Ovary (tissue), 3 donors: Measurements from ENCODE around the gene KRTAP10-5.
"Not testable (repeated sequence)": the region's sequence is repeated elsewhere in the genome, so short reads cannot be mapped to it uniquely, and the experiment has no call there.

Experiments used
- EP300 ChIP-seq: sonication (generic); formaldehyde crosslinking; IDR thresholded peaks from one replicate; pipeline ENCODE4 v1.6.1; 2017; ENCODE audit warnings: antibody characterized with exemption
- POLR2A ChIP-seq: fragments of 450-650 bp; IDR thresholded peaks from one replicate; pipeline ENCODE4 v1.6.1; 2017; ENCODE audit warnings: antibody characterized with exemption, mild to moderate bottlenecking, moderate library complexity
- TF ChIP-seq, protein P1 (sequence below), 3 donors: fragments of 450-650 bp in 2 of 3; fragments of 200-600 bp in 1 of 3; IDR thresholded peaks; one replicate each; pipeline versions ENCODE4 v1.5.1 to v1.8.0; 2016 to 2022; ENCODE audit warnings: antibody characterized with exemption in 3 of 3, mild to moderate bottlenecking in 1 of 3
- donor health status: DM: no; HTN: no; CAD: no.

DNA sequence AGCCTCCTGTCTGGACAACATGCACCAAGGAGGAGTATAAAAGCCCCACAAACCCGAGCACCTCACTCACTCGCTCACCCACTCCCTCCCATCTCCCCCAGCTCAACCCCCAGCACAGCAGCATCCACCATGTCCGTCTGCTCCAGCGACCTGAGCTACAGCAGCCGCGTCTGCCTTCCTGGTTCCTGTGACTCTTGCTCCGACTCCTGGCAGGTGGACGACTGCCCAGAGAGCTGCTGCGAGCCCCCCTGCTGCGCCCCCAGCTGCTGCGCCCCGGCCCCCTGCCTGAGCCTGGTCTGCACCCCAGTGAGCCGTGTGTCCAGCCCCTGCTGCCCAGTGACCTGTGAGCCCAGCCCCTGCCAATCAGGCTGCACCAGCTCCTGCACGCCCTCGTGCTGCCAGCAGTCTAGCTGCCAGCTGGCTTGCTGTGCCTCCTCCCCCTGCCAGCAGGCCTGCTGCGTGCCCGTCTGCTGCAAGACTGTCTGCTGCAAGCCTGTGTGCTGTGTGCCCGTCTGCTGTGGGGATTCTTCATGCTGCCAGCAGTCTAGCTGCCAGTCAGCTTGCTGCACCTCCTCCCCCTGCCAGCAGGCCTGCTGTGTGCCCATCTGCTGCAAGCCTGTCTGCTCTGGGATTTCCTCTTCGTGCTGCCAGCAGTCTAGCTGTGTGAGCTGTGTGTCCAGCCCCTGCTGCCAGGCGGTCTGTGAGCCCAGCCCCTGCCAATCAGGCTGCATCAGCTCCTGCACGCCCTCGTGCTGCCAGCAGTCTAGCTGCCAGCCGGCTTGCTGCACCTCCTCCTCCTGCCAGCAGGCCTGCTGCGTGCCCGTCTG lies 6.6 kb downstream of the KRTAP10-5 start, which contains the start of gene KRTAP10-4:
- TF ChIP-seq, protein P1, sequence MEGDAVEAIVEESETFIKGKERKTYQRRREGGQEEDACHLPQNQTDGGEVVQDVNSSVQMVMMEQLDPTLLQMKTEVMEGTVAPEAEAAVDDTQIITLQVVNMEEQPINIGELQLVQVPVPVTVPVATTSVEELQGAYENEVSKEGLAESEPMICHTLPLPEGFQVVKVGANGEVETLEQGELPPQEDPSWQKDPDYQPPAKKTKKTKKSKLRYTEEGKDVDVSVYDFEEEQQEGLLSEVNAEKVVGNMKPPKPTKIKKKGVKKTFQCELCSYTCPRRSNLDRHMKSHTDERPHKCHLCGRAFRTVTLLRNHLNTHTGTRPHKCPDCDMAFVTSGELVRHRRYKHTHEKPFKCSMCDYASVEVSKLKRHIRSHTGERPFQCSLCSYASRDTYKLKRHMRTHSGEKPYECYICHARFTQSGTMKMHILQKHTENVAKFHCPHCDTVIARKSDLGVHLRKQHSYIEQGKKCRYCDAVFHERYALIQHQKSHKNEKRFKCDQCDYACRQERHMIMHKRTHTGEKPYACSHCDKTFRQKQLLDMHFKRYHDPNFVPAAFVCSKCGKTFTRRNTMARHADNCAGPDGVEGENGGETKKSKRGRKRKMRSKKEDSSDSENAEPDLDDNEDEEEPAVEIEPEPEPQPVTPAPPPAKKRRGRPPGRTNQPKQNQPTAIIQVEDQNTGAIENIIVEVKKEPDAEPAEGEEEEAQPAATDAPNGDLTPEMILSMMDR (IDR thresholded peaks at IDR 0.05): not testable (repeated sequence)
- TF ChIP-seq POLR2A, EP300: not testable (repeated sequence)
